Smooth muscle cell (in vitro differentiated cells): ENCODE results near the gene ORM2. TPM values are rescaled to one million over a fixed set of nuclear protein-coding genes. Genes with fewer than 3 reads are reported as not detected.
A peak's percentile ranks its signal among the peaks of the same experiment; 100 is the strongest.

Experiments
- DNase-seq: peaks from one replicate; lab custom pipeline; 2025; ENCODE audit not compliant: unreplicated experiment; lab: John Stamatoyannopoulos, UW
- H2AFZ ChIP-seq: fragments of 200-600 bp; sonication (generic); 2 replicates; pipeline ENCODE4 v1.6.0; 2016; ENCODE audit warnings: antibody characterized with exemption, low read depth, mild to moderate bottlenecking
- H3F3A ChIP-seq: fragments of 200-600 bp; sonication (generic); 2 replicates; pipeline ENCODE4 v1.6.0; 2017; ENCODE audit warnings: antibody characterized with exemption, low read depth
- H3K27ac ChIP-seq: fragments of 200-600 bp; sonication (generic); 2 replicates; pipeline ENCODE4 v1.5.1; 2016; ENCODE audit warnings: low read depth, mild to moderate bottlenecking
- H3K27me3 ChIP-seq: fragments of 200-600 bp; sonication (generic); 2 replicates; pipeline ENCODE4 v1.6.1; 2016; ENCODE audit warnings: low read depth, mild to moderate bottlenecking
- H3K36me3 ChIP-seq: fragments of 200-600 bp; sonication (generic); 2 replicates; pipeline ENCODE4 v1.5.1; 2016; ENCODE audit warnings: low read depth
- H3K4me1 ChIP-seq: fragments of 200-600 bp; sonication (generic); 2 replicates; pipeline ENCODE4 v1.5.1; 2016; ENCODE audit warnings: low read depth
- H3K4me2 ChIP-seq: fragments of 200-600 bp; sonication (generic); 2 replicates; pipeline ENCODE4 v1.6.0; 2016; ENCODE audit warnings: mild to moderate bottlenecking
- H3K4me3 ChIP-seq: fragments of 200-600 bp; sonication (generic); 2 replicates; pipeline ENCODE4 v1.5.1; 2016; ENCODE audit warnings: mild to moderate bottlenecking
- H3K79me2 ChIP-seq: fragments of 200-600 bp; sonication (generic); 2 replicates; pipeline ENCODE4 v1.6.0; 2016; ENCODE audit warnings: low read depth, mild to moderate bottlenecking
- H3K9ac ChIP-seq: fragments of 200-600 bp; sonication (generic); 2 replicates; pipeline ENCODE4 v1.6.0; 2016; ENCODE audit warnings: low read depth
- H3K9me3 ChIP-seq: fragments of 200-600 bp; sonication (generic); replicated peaks from 2 replicates; pipeline ENCODE4 v1.5.1; 2016; ENCODE audit warnings: low read depth
- H4K20me1 ChIP-seq: fragments of 200-600 bp; sonication (generic); 2 replicates; pipeline ENCODE4 v1.6.0; 2016; ENCODE audit warnings: low read depth
- CTCF ChIP-seq: fragments of 200-600 bp; sonication (generic); IDR thresholded peaks from 2 replicates; pipeline ENCODE4 v1.5.1; 2017; ENCODE audit warnings: borderline replicate concordance, mild to moderate bottlenecking, antibody characterized with exemption; ENCODE audit not compliant: insufficient read depth, poor library complexity, severe bottlenecking
- WGBS: methylation state at CpG from one replicate; pipeline ENCODE4 v1.1.7; 2016; ENCODE audit warnings: low lambda C conversion rate; 5-methylcytosine and 5-hydroxymethylcytosine counted together
- polyA plus RNA-seq: library from polyadenylated mRNA; unstranded; fragments of >200 nt; fragmentation: Nextera tagmentation; extraction: Ambion mirVana; gene quantifications from 2 replicates; pipeline ENCODE4 v1.2.1, GENCODE V29; 2016
- total RNA-seq: library from RNA; depleted of rRNA; stranded (reverse); fragments of >200 nt; gene quantifications from 2 replicates; pipeline ENCODE4 v1.2.3, GENCODE V29; 2014

Gene ORM2
- total and polyA plus RNA-seq, 2 experiments from 2014 or later = not detected

GRCh38 chr9:114284316-114285060, 45.2 kb upstream of the ORM2 start:
- no peak for DNase-seq
- Histone ChIP-seq H3K79me2 (no peaks in the 10 kb centered on the region), H3K4me2 (no peak overlapping the region), H3K4me3 (no peak overlapping the region), H2AFZ (no peak overlapping the region), H4K20me1 (no peaks in the 10 kb centered on the region), H3F3A (peaks cover 15% of the 10 kb centered on the region), H3K36me3 (no peaks in the 10 kb centered on the region), H3K27me3 (no peaks in the 10 kb centered on the region), H3K27ac (peak overlapping the region; percentile 96), H3K9ac (peak overlapping the region; percentile 47), H3K9me3 (no peaks in the 10 kb centered on the region), H3K4me1 (peaks cover 21% of the 10 kb centered on the region)
- no peak for TF ChIP-seq CTCF
- WGBS = 94% methylated on average over 11 of the region's 11 CpGs

- WGBS = 19% methylated on average over 20 of the region's 20 CpGs
- H2AFZ ChIP-seq = no peak overlapping the region
- peak overlapping the region; percentile 61 for H3K9ac ChIP-seq
- H3K4me2 ChIP-seq = peak overlapping the region; percentile 74
- H3K79me2 ChIP-seq = no peaks in the 10 kb centered on the region
- H3K4me3 ChIP-seq = no peak overlapping the region
- peak; percentile 66 for DNase-seq
- peaks cover 15% of the 10 kb centered on the region for H3F3A ChIP-seq
- no peak for TF ChIP-seq CTCF
- no peaks in the 10 kb centered on the region for H3K27me3 ChIP-seq
- H3K9me3 ChIP-seq = no peaks in the 10 kb centered on the region
- peak overlapping the region; percentile 85 for H3K27ac ChIP-seq
- no peaks in the 10 kb centered on the region for H3K36me3 ChIP-seq
- H3K4me1 ChIP-seq = peaks cover 21% of the 10 kb centered on the region
- no peaks in the 10 kb centered on the region for H4K20me1 ChIP-seq
These were observed 44.4 kb upstream of the ORM2 start for GRCh38 chr9:114285166-114285867.

GRCh38 chr9:114286146-114286679, 43.5 kb upstream of the ORM2 start:
- H3K79me2 ChIP-seq = no peaks in the 10 kb centered on the region
- H3K36me3 ChIP-seq = no peaks in the 10 kb centered on the region
- H3F3A ChIP-seq = peaks cover 8% of the 10 kb centered on the region
- 80% methylated on average over 10 of the region's 10 CpGs for WGBS
- no peaks in the 10 kb centered on the region for H3K27me3 ChIP-seq
- no peak for DNase-seq
- H3K4me1 ChIP-seq = peaks cover 21% of the 10 kb centered on the region
- no peak for TF ChIP-seq CTCF
- no peaks in the 10 kb centered on the region for H3K9me3 ChIP-seq
- peak overlapping the region; percentile 74 for H3K4me2 ChIP-seq
- H3K27ac ChIP-seq = peak overlapping the region; percentile 85
- no peak overlapping the region for H2AFZ ChIP-seq
- no peak overlapping the region for H3K9ac ChIP-seq
- H3K4me3 ChIP-seq = no peak overlapping the region
- H4K20me1 ChIP-seq = no peaks in the 10 kb centered on the region
